Peyer's patch (tissue), 4 donors: Measurements from ENCODE around the gene SRRM4.

Experiments
- CTCF ChIP-seq, 6 experiments: fragments of 450-650 bp in 4 of 6; fragments of 200-600 bp in 2 of 6; sonication (generic) in 1 of 6; IDR thresholded peaks; one replicate each; pipeline ENCODE4 v1.5.1; 2017 to 2019; ENCODE audit warnings: antibody characterized with exemption in 6 of 6, mild to moderate bottlenecking in 3 of 6, moderate library complexity in 1 of 6
- POLR2A ChIP-seq, 2 donors: fragments of 450-650 bp; IDR thresholded peaks; one replicate each; pipeline ENCODE4 v1.5.1; 2017; ENCODE audit warnings: antibody characterized with exemption in 2 of 2, mild to moderate bottlenecking in 2 of 2, moderate library complexity in 2 of 2

GRCh38 chr12:119202544-119202943 is 221.2 kb downstream of the SRRM4 start:
- TF ChIP-seq CTCF (IDR thresholded peaks at IDR 0.05) (no peak), POLR2A (IDR thresholded peaks at IDR 0.05) (no peak)
